HG02870 (cell line): ENCODE measurements around the gene MRTFA.
"Not testable (repeated sequence)": the region's sequence is repeated elsewhere in the genome, so short reads cannot be mapped to it uniquely, and the experiment has no call there.

Experiments used
- ATAC-seq: cut with Tn5 transposase; IDR thresholded peaks from one replicate; pipeline ENCODE4 v1.9.1; 2021; ENCODE audit warnings: mild to moderate bottlenecking, moderate library complexity; ENCODE audit not compliant: unreplicated experiment

The MRTFA gene

DNA sequence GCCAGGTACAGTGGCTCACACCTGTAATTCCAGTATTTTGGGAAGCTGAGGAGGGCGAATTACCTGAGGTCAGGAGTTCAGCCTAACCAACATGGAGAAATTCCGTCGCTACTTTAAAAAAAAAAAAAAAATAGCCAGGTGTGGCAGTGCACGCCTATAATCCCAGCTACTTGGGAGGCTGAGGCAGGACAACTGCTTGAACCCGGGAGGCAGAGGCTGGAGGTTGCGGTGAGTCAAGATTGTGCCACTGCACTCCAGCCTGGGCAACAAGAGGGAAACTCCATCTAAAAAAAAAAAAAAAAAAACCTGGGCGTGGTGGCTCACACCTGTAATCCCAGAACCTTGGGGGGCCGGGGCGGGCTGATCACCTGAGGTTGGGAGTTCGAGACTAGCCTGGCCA is 37.8 kb downstream of the MRTFA start:
- not testable (repeated sequence) for ATAC-seq

DNA sequence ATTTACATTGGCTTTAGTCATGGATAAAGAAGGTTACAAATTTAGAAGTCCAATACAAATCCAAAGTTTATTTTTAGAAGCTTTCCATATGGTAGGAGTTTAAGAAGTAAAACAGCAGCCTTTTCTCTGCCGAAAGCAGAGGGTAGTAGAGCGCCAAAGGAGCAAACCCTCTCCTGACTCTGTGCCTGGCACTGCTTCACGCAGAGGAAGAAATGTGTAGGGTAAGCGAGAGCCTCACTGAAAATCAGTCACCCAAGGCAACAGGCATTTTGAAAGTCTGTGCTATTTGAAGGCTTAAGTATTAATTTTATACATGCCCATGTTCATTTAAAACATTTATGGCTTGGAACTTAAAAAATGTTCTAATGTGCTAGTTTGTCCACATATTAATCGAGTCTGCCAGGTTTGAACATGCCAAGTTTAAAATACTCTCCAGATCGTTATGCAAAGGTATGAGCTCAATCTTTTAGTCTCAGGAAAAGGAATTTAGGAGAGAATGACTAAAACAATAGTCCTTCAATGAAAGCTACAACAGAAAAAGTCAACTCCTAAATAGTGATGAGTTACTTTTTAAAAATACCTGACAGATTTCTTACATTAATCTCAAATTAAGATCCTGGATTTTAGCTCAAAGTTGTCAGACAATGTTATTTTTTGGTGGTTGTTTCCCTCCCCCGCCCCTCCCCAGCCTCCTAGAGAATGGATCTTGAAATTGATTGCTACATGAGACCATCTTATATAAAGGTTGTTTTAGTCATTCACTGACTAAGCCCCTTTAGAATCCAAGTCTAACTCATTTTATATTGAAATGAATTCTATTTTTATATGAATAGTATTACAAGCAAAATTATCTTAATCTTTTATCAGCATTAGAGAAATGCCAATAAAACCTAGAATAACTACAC is 38.7 kb downstream of the MRTFA start:
- ATAC-seq = no peak

DNA sequence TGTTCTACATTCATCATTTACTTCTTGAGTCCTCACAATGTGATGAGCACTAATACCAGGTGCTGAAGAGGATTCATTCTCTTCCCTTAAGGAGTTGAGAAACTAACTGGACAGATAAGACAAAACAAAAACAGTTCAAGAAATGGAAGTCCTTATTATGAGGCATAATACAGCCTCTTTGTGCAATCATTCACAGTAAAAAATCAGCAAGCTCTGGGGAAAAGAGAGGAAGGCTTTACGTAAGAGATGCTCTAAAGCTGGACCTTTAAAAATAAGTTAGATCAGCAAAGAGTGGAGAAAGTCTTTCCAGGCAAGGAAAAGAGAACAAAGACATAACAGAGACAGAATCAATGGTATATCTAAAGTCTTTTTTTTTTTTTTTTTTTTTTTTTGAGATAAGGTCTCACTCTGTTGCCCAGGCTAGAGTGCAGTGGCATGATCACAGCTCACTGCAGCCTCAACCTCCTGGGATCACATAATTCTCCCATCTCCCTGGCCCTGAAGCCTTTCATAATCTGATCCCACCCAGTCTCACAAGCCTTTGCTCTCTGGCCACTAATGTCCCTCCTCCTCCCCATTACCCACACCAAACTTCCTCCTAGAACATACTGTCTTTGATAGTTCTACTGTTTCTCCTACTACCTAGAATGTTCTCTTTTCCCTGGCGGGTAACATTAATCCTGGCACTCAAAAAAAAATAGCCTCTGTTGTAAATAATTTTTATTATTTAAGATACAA is 40.9 kb downstream of the MRTFA start:
- no peak for ATAC-seq

DNA sequence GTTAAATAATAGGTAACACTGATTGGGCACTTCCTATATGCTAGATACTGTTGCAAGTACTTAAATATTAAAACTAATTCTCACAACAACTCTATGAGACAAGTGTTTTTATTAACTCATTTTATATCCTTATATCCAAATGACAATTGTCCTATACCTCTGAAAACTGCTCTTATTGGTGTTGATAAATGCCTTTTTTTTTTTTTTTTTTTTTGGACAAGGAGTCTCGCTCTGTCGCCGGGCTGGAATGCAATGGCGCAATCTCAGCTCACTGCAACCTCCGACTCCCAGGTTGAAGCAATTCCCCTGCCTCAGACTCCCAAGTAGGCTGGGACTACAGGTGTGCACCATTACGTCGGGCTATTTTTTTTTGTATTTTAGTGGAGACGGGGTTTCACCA is 41.6 kb downstream of the MRTFA start:
- ATAC-seq = no peak

- no peak for ATAC-seq
These were observed 42.2 kb downstream of the MRTFA start for GRCh38 chr22:40594346-40594745.

GRCh38 chr22:40593460-40594273 is 42.9 kb downstream of the MRTFA start:
- ATAC-seq = no peak

DNA sequence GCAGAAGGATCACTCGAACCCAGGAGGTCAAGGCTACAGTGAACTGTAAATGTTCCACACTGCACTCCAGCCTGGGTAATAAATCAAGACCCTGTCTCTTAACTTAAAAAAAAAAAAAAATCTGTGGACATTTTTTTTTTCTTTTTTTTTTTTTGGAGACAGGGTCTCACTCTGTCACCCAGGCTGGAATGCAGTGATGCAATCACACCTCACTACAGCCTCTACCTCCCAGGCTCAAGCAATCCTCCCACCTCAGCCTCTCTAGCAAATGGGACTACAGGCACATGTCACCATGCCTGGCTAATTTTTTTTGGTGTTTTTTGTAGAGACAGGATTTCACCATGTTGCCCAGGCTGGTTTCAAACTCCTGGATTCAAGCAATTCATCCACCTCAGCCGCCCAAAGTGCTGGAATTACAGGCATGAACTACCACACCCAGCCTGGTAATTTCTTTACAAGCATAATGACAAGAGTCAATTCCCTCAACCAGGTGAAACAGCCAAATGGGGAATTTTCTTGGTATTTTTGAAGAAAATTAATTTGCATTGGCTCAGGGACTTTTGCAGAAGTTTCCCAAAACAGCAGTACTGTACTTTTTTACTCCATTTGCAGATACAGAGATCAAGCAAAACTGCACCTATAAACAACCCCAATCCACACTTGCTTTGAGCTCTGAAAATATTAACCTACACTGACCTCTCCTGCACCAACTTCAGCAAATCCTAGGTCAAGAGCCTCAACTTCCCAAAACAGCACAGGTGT is 44.0 kb downstream of the MRTFA start:
- ATAC-seq = no peak

- ATAC-seq = no peak
These were observed 47.8 kb downstream of the MRTFA start for GRCh38 chr22:40588726-40589125.

DNA sequence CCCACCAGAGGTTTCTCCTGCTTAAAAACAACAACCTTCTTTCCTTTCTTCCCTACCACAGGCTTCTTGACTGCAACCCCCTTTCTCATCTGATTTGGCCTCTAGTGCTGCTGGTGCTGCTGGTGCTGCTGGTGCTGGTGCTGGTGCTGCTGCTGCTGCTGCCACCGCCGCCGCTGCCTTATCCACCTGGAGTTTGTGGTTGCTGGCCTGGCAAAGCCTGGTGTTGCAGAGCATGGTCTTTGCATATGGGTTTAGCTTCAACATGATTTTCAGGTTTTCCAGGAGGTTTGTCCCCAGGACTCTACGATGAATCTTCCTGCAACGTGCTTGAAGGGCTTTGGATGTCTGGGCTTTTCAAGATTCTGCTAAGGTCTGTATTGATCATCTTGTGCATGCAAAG is 49.7 kb downstream of the MRTFA start:
- ATAC-seq = no peak

DNA sequence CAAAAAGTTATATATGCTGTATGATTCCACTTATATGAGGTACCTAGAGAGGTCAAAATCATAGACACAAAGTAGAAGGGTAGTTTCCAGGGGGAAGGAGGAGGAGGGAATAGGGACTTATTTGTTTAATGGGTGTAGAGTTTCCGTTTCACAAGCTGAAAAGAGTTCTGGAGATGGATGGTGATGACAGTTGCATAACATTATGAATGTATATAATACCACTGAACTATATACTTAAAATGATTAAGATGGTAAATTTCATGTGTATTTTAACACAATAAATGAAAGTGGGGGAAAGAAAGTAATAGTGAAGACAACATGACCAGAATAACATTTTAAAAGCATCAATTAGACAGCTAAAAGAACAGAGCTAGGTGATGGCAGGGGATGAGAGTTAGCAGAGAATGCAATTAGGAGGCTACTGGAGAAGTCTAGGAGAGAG is 51.2 kb downstream of the MRTFA start:
- no peak for ATAC-seq

DNA sequence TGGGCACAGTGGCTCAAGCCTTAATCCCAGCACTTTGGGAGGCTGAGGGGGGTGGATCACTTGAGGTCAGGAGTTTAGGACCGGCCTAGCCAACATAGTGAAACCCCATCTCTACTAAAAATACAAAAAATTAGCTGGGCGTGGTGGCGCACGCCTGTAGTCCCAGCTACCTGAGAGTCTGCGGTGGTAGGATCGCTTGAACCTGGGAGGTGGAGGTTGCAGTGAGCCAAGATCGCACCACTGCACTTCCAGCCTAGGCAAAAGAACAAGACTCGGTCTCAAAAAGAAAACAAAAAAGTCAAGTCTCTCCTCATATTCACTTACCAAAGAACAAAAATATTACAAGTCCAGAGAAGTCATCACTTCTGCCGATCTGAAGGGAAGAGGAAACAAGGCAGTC is 51.8 kb downstream of the MRTFA start:
- not testable (repeated sequence) for ATAC-seq

DNA sequence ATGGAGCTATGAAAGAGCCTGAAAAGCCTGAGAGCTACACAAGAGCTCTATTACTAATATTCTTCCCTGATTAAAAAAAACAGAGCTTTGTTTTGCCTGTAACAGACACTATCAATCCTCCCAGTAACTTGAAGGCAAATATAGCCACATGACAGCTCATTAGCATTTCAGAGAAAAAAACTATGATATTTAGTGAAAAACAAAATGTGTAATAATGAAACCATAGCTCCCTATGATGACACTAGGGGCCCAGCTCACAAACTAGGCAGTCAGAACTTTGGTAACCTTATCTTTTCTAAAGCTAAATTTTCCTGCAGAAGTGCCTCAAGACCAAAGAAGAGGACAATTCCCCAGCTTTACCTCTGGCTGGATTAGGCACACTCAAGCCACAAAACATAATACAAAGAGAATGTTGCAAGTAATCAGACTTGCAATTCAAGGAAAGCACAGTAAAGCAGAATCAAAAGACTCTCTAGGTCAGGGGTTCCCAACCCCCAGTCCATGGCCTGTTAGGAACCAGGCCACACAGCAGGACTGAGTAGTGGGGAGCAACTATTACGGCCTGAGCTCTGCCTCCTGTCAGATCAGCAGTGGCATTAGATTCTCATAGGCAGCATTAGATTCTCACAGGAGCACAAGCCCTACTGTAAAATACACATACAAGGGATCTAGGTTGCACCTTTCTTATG is 53.3 kb downstream of the MRTFA start:
- peak; percentile 67 for ATAC-seq

DNA sequence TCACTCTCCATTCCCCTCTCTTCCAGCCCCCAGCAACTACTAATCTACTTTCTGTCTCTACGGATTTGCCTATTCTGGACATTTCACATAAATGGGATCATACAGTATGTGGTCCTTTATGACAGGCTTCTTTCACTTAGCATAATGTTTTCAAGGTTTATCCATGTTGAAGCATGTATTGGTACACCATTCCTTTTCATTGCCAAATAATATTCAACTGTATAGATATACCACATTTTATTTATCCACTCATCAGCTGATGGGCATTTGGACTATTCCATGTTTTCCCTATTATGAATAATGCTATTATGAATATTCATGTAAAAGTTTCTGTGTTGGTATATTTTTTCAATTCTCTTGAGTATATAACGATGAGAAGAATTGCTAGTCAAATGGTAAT is 54.5 kb downstream of the MRTFA start:
- no peak for ATAC-seq

- no peak for ATAC-seq
These were observed 55.9 kb downstream of the MRTFA start for GRCh38 chr22:40580631-40581030.

GRCh38 chr22:40578171-40578570 is 58.3 kb downstream of the MRTFA start:
- no peak for ATAC-seq

DNA sequence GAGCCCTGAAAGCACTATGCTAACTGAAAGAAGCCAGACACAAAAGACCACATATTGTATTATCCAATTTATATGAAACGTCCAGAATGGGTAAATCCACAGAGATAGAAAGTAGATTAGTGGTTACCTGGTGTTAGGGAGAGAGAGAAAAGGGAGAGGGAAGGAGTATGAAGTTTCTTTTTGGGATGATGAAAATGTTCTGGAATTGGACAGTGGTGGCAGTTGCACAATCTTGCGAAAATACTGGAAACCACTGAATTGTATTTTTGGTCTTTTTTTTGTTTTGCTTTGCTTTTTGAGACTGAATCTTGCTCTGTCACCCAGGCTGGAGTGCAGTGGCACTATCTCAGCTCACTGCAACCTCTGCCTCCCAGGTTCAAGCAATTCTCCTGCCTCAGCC is 63.5 kb downstream of the MRTFA start:
- no peak for ATAC-seq

DNA sequence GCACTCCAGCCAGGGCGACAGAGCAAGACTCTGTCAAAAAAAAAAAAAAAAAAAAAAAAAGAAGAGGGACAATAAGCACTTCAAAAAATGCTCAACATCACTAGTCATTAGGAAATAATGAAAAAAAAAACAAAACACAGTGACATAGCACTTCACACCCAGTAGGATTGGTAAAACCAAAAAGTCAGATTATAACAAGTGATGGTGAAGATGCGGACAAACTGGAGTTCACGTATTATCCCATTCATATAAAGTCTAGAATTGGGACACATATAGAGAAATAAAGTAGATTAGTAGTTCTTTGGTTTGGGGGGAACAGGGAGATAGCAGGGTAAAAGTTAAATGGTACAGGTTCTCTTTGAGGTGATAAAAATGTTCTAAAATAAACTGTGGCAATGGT is 64.6 kb downstream of the MRTFA start:
- no peak for ATAC-seq

DNA sequence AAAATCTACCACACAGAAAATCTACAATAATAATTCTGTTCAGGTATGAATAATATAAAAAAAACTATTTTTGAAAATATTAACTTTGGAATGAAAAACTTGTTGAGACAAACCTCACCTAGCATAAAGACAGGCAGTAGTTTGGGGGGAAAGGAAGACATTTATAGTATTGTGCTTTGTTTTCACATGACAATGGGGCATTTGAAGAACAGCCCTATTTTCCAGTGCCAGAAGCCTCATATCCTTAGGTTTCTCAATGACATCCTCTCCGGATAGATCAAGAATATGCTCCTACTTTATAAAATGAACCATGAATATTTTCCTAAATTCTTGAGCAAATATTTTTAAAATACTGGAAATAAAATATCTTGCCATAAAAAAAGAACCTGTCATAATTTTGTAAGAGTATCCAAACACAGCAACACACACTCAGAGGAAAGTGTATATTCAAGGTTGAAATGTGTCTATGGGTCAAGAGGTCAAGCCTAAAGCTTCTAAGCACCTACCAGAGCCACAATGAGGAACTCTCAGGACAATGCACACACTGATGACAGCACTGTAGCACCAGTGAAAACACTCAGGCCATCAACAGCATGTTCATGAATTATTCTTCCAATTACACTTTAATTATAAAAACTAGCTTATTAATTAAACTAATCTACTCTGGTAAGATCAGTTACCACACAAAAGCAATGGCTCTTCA is 68.7 kb downstream of the MRTFA start:
- no peak for ATAC-seq

DNA sequence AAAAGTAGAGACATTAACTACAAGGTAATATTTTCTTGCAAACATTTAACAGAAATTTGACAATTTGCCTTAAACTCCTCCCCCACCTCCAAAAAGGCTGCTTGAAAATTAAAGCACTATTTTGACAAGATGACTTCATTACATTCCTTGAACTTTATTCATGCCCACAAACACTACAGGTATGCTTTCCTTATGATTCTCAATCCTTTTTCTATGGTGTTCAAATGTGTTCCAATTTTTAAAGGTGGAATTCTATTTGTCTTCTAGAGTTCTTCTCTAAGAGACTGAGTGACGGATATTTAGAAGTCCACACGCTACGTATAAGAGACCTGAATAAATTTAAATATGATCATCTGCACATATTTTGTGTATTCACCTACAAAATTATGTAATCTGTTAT is 69.4 kb downstream of the MRTFA start:
- no peak for ATAC-seq
